H9 (cell line): ENCODE results near the gene LIMK2. TPM values are rescaled to one million over a fixed set of nuclear protein-coding genes. Genes with fewer than 3 reads are reported as not detected.
"Not testable (repeated sequence)": the region's sequence is repeated elsewhere in the genome, so short reads cannot be mapped to it uniquely, and the experiment has no call there.

Experiments used
- DNase-seq: peaks from one replicate; pipeline ENCODE4 v3.0.0-alpha.2; 2017
- H2AFZ ChIP-seq: one replicate; pipeline ENCODE4 v1.6.1; 2013; ENCODE audit warnings: mild to moderate bottlenecking, low read length, control low read depth, moderate library complexity
- H2AK5ac ChIP-seq: 2 replicates; pipeline ENCODE4 v1.6.1; 2013; ENCODE audit warnings: low read length, control low read depth, mixed read lengths; ENCODE audit not compliant: insufficient read length
- H2BK120ac ChIP-seq: one replicate; pipeline ENCODE4 v1.6.1; 2013; ENCODE audit warnings: low read depth, mild to moderate bottlenecking, low read length, control low read depth, inconsistent platforms; ENCODE audit not compliant: poor library complexity, severe bottlenecking
- H2BK12ac ChIP-seq: 2 replicates; pipeline ENCODE4 v1.6.1; 2013; ENCODE audit warnings: low read length, control low read depth, mixed read lengths, low read depth; ENCODE audit not compliant: insufficient read length
- H2BK15ac ChIP-seq: 2 replicates; pipeline ENCODE4 v1.6.1; 2013; ENCODE audit warnings: low read depth, low read length, control low read depth
- H2BK20ac ChIP-seq: one replicate; pipeline ENCODE4 v1.6.1; 2013; ENCODE audit warnings: low read depth, mild to moderate bottlenecking, low read length, control low read depth, inconsistent platforms; ENCODE audit not compliant: poor library complexity, severe bottlenecking
- H2BK5ac ChIP-seq: 2 replicates; pipeline ENCODE4 v1.6.1; 2013; ENCODE audit warnings: low read length, control low read depth, mixed read lengths; ENCODE audit not compliant: insufficient read length
- H3K14ac ChIP-seq: 2 replicates; pipeline ENCODE4 v1.6.1; 2013; ENCODE audit warnings: low read length, control low read depth; ENCODE audit not compliant: insufficient read depth
- H3K18ac ChIP-seq: 2 replicates; pipeline ENCODE4 v1.6.1; 2013; ENCODE audit warnings: low read depth, mild to moderate bottlenecking, mixed read lengths, low read length, control low read depth; ENCODE audit not compliant: insufficient read length
- H3K23ac ChIP-seq: 2 replicates; pipeline ENCODE4 v1.6.1; 2013; ENCODE audit warnings: low read length, control low read depth, mixed read lengths, low read depth; ENCODE audit not compliant: insufficient read length
- H3K23me2 ChIP-seq: 2 replicates; pipeline ENCODE4 v1.6.1; 2013; ENCODE audit warnings: low read depth, mild to moderate bottlenecking, mixed read lengths, low read length, control low read depth; ENCODE audit not compliant: insufficient read length, poor library complexity, severe bottlenecking
- H3K27ac ChIP-seq: 2 replicates; pipeline ENCODE4 v1.5.1; 2013; ENCODE audit warnings: low read length, control low read depth, mixed read lengths, low read depth; ENCODE audit not compliant: insufficient read length
- H3K27me3 ChIP-seq: 2 replicates; pipeline ENCODE4 v1.6.1; 2013; ENCODE audit warnings: low read length, control low read depth, inconsistent platforms; ENCODE audit not compliant: insufficient read depth
- H3K4ac ChIP-seq: 2 replicates; pipeline ENCODE4 v1.6.1; 2013; ENCODE audit warnings: low read depth, mild to moderate bottlenecking, control low read depth, inconsistent platforms, low read length, moderate library complexity
- H3K4me1 ChIP-seq: 2 replicates; pipeline ENCODE4 v1.6.1; 2013; ENCODE audit warnings: low read length, control low read depth, inconsistent platforms; ENCODE audit not compliant: insufficient read depth
- H3K4me2 ChIP-seq: 2 replicates; pipeline ENCODE4 v1.6.1; 2013; ENCODE audit warnings: low read length, control low read depth, mixed read lengths; ENCODE audit not compliant: insufficient read length, insufficient read depth
- H3K56ac ChIP-seq: 2 replicates; pipeline ENCODE4 v1.6.1; 2013; ENCODE audit warnings: low read depth, mild to moderate bottlenecking, mixed read lengths, low read length, control low read depth; ENCODE audit not compliant: insufficient read length
- H3K79me1 ChIP-seq: 2 replicates; pipeline ENCODE4 v1.6.1; 2013; ENCODE audit warnings: low read depth, mild to moderate bottlenecking, moderate library complexity, low read length, control low read depth, inconsistent platforms; ENCODE audit not compliant: insufficient read depth, poor library complexity, severe bottlenecking
- H3K79me2 ChIP-seq: 2 replicates; pipeline ENCODE4 v1.6.1; 2013; ENCODE audit warnings: low read length, control low read depth, inconsistent platforms; ENCODE audit not compliant: insufficient read depth
- H3K9ac ChIP-seq: 2 replicates; pipeline ENCODE4 v1.6.1; 2013; ENCODE audit warnings: low read length, control low read depth, mixed read lengths; ENCODE audit not compliant: insufficient read length; ENCODE audit errors: extremely low read depth
- H3K9me3 ChIP-seq: one replicate; pipeline ENCODE4 v1.6.1; 2013; ENCODE audit warnings: low read depth, low read length, inconsistent platforms; ENCODE audit not compliant: control insufficient read depth
- H3T11ph ChIP-seq: one replicate; pipeline ENCODE4 v1.6.1; 2013; ENCODE audit warnings: mild to moderate bottlenecking, low read length, control low read depth, inconsistent platforms
- H4K20me1 ChIP-seq: one replicate; pipeline ENCODE4 v1.6.1; 2013; ENCODE audit not compliant: control insufficient read depth, insufficient read length, insufficient read depth
- H4K5ac ChIP-seq: 2 replicates; pipeline ENCODE4 v1.6.1; 2013; ENCODE audit warnings: low read depth, mild to moderate bottlenecking, mixed read lengths, low read length, control low read depth; ENCODE audit not compliant: insufficient read length
- H4K8ac ChIP-seq: replicated peaks from 2 replicates; pipeline ENCODE4 v1.6.1; 2013; ENCODE audit warnings: low read length, control low read depth, mixed read lengths, low read depth; ENCODE audit not compliant: insufficient read length
- H4K91ac ChIP-seq: 2 replicates; pipeline ENCODE4 v1.6.1; 2013; ENCODE audit warnings: low read depth, mild to moderate bottlenecking, moderate library complexity, mixed read lengths, low read length, control low read depth; ENCODE audit not compliant: insufficient read length
- H3K27ac Mint-ChIP-seq, 3 experiments: 2 replicates in 2 of 3; 3 replicates in 1 of 3; pipeline ENCODE4 v1.8.0; 2020 to 2021; ENCODE audit warnings: mixed read lengths in 3 of 3, mild to moderate bottlenecking in 1 of 3, moderate library complexity in 1 of 3
- H3K27me3 Mint-ChIP-seq: 2 replicates; pipeline ENCODE4 v1.8.0; 2021; ENCODE audit warnings: low read depth, mild to moderate bottlenecking, moderate library complexity, mixed read lengths
- H3K36me3 Mint-ChIP-seq, 3 experiments: 2 replicates in 2 of 3; 3 replicates in 1 of 3; pipeline ENCODE4 v1.8.0; 2020 to 2021; ENCODE audit warnings: low read depth in 3 of 3, mixed read lengths in 3 of 3; ENCODE audit not compliant: insufficient read depth in 1 of 3
- H3K4me1 Mint-ChIP-seq, 2 experiments: 2 replicates each; pipeline ENCODE4 v1.8.0; 2020; ENCODE audit warnings: mixed read lengths in 2 of 2
- H3K4me3 Mint-ChIP-seq, 2 experiments: 2 replicates in 1 of 2; 3 replicates in 1 of 2; pipeline ENCODE4 v1.8.0; 2020 to 2021; ENCODE audit warnings: mild to moderate bottlenecking in 2 of 2, mixed read lengths in 2 of 2, moderate library complexity in 1 of 2
- H3K9me3 Mint-ChIP-seq, 2 experiments: 2 replicates in 1 of 2; 3 replicates in 1 of 2; pipeline ENCODE4 v1.8.0; 2020; ENCODE audit warnings: mild to moderate bottlenecking in 2 of 2, mixed read lengths in 2 of 2, moderate library complexity in 1 of 2
- CTCF ChIP-seq: fragments of 200-600 bp; sonication (generic); conservative IDR thresholded peaks from 3 replicates; pipeline ENCODE4 v1.8.0; 2021; ENCODE audit warnings: antibody characterized with exemption, mild to moderate bottlenecking
- WGBS: extraction: QIAGEN DNeasy Blood & Tissue Kit; methylation state at CpG from one replicate; pipeline ENCODE4 v1.1.7; 2013; ENCODE audit warnings: missing lambda C conversion rate, low lambda C conversion rate, mixed read lengths; ENCODE audit not compliant: insufficient read length; ENCODE audit errors: extremely low coverage; 5-methylcytosine and 5-hydroxymethylcytosine counted together
- total RNA-seq: library from RNA; stranded (reverse); gene quantifications from 2 replicates; pipeline ENCODE4 v1.2.1, GENCODE V29; 2021

The LIMK2 gene
- total RNA-seq, 1 experiment from 2014 or later: 51.3 TPM

GRCh38 chr22:31193092-31193491 is 19.0 kb upstream of the LIMK2 start:
- H3K4me1 ChIP-seq: no peaks in the 10 kb centered on the region
- no peaks in the 10 kb centered on the region for H3K27me3 Mint-ChIP-seq
- WGBS: no CpG with 5 or more reads among the region's 3 CpGs
- H3K27me3 ChIP-seq: no peaks in the 10 kb centered on the region
- no peak overlapping the region for H2BK5ac ChIP-seq
- H4K91ac ChIP-seq: no peak overlapping the region
- H3K23me2 ChIP-seq: no peaks in the 10 kb centered on the region
- no peak overlapping the region for H2BK12ac ChIP-seq
- H3K9me3 Mint-ChIP-seq: no peaks in the 10 kb centered on the region
- H2BK120ac ChIP-seq: no peak overlapping the region
- no peak overlapping the region for H3K9ac ChIP-seq
- no peak overlapping the region for H3K4me2 ChIP-seq
- no peak overlapping the region for H3K4me3 Mint-ChIP-seq
- H3K27ac ChIP-seq: no peak overlapping the region
- no peak overlapping the region for H2BK20ac ChIP-seq
- H3K56ac ChIP-seq: no peak overlapping the region
- no peaks in the 10 kb centered on the region for H4K20me1 ChIP-seq
- H3K23ac ChIP-seq: no peak overlapping the region
- no peak overlapping the region for H3K4ac ChIP-seq
- no peak for TF ChIP-seq CTCF
- no peaks in the 10 kb centered on the region for H3K79me2 ChIP-seq
- H3K36me3 Mint-ChIP-seq: peaks cover 0 to 13% (median 9%) of the 10 kb centered on the region in 3 experiments; a peak in 5 of 7 replicates
- H3K9me3 ChIP-seq: no peaks in the 10 kb centered on the region
- H2AK5ac ChIP-seq: no peak overlapping the region
- no peak overlapping the region for H2BK15ac ChIP-seq
- no peak overlapping the region for H3K18ac ChIP-seq
- no peak overlapping the region for H4K5ac ChIP-seq
- H3K79me1 ChIP-seq: peaks cover 3% of the 10 kb centered on the region
- H3K14ac ChIP-seq: no peak overlapping the region
- H3T11ph ChIP-seq: no peak overlapping the region
- H3K27ac Mint-ChIP-seq: no peak overlapping the region; a peak in 1 of 7 replicates
- no peak for DNase-seq
- no peaks in the 10 kb centered on the region for H3K4me1 Mint-ChIP-seq
- no peak overlapping the region for H2AFZ ChIP-seq
- H4K8ac ChIP-seq: no peak overlapping the region

GRCh38 chr22:31194681-31195080 is 17.4 kb upstream of the LIMK2 start:
- H4K20me1 ChIP-seq, H3K4me3 Mint-ChIP-seq, H3K4me1 Mint-ChIP-seq, H3K9me3 ChIP-seq, H3K4me2 ChIP-seq, H3K9me3 Mint-ChIP-seq, H3K27ac ChIP-seq, H2BK5ac ChIP-seq, H4K5ac ChIP-seq, H3K27me3 Mint-ChIP-seq, H3K4ac ChIP-seq, H4K91ac ChIP-seq, DNase-seq, H3K18ac ChIP-seq, H3K79me2 ChIP-seq, H3K4me1 ChIP-seq, H2BK120ac ChIP-seq, H3K9ac ChIP-seq, H3T11ph ChIP-seq, H2BK15ac ChIP-seq, H4K8ac ChIP-seq, H2BK20ac ChIP-seq, H2AK5ac ChIP-seq, H3K23me2 ChIP-seq, H2AFZ ChIP-seq, H3K23ac ChIP-seq, H3K56ac ChIP-seq, H3K27ac Mint-ChIP-seq, H3K79me1 ChIP-seq, H2BK12ac ChIP-seq, H3K14ac ChIP-seq, H3K27me3 ChIP-seq: not testable (repeated sequence)
- H3K36me3 Mint-ChIP-seq: peaks cover 0 to 20% (median 9%) of the 10 kb centered on the region in 3 experiments; a peak in 5 of 7 replicates
- WGBS: no CpG with 5 or more reads among the region's 5 CpGs
